GM18511 (cell line): ENCODE data around the gene COG2.
A peak's percentile ranks its signal among the peaks of the same experiment; 100 is the strongest.
"Not testable (repeated sequence)": the region's sequence is repeated elsewhere in the genome, so short reads cannot be mapped to it uniquely, and the experiment has no call there.

ENCODE experiments used
- ATAC-seq: cut with Tn5 transposase; IDR thresholded peaks from one replicate; pipeline ENCODE4 v1.9.1; 2021; ENCODE audit warnings: mild to moderate bottlenecking, moderate library complexity; ENCODE audit not compliant: unreplicated experiment

The COG2 gene

GRCh38 chr1:230624097-230624713 lies 18.1 kb upstream of the COG2 start:
- no peak for ATAC-seq

GRCh38 chr1:230626232-230626631 lies 16.0 kb upstream of the COG2 start:
- ATAC-seq = no peak

GRCh38 chr1:230627767-230628166 lies 14.5 kb upstream of the COG2 start:
- no peak for ATAC-seq

- ATAC-seq = no peak
Observed at GRCh38 chr1:230629511-230629910, 12.8 kb upstream of the COG2 start.

GRCh38 chr1:230631477-230631876 lies 10.8 kb upstream of the COG2 start:
- ATAC-seq = no peak

- ATAC-seq = peak; percentile 65
Observed at GRCh38 chr1:230632273-230632873, 9.9 kb upstream of the COG2 start.

GRCh38 chr1:230633469-230633868 lies 8.8 kb upstream of the COG2 start:
- ATAC-seq = no peak

- ATAC-seq = no peak
Observed at GRCh38 chr1:230634384-230634783, 7.9 kb upstream of the COG2 start.

- ATAC-seq = no peak
Observed at GRCh38 chr1:230636575-230637148, 5.6 kb upstream of the COG2 start.

- ATAC-seq = no peak
Observed at GRCh38 chr1:230639714-230640209, 2.5 kb upstream of the COG2 start.

- ATAC-seq = no peak
Observed at GRCh38 chr1:230641346-230641745, 935 bp upstream of the COG2 start.

GRCh38 chr1:230641900-230642262 lies 400 bp upstream of the COG2 start:
- peak; percentile 13 for ATAC-seq

GRCh38 chr1:230643908-230644307 lies 1.6 kb downstream of the COG2 start:
- ATAC-seq = no peak

- no peak for ATAC-seq
Observed at GRCh38 chr1:230646710-230647302, 4.5 kb downstream of the COG2 start.

GRCh38 chr1:230647321-230647720 lies 5.0 kb downstream of the COG2 start:
- ATAC-seq = no peak

GRCh38 chr1:230648114-230648513 lies 5.8 kb downstream of the COG2 start:
- ATAC-seq = no peak

GRCh38 chr1:230650300-230650699 lies 8.0 kb downstream of the COG2 start:
- ATAC-seq = no peak

GRCh38 chr1:230651235-230651634 lies 9.0 kb downstream of the COG2 start:
- no peak for ATAC-seq

GRCh38 chr1:230656719-230657118 lies 14.4 kb downstream of the COG2 start:
- ATAC-seq = not testable (repeated sequence)

- not testable (repeated sequence) for ATAC-seq
Observed at GRCh38 chr1:230658103-230658502, 15.8 kb downstream of the COG2 start.

- no peak for ATAC-seq
Observed at GRCh38 chr1:230658691-230659090, 16.4 kb downstream of the COG2 start.

GRCh38 chr1:230661976-230662375 lies 19.7 kb downstream of the COG2 start:
- ATAC-seq = no peak
